Large intestine (tissue), 3 donors: ENCODE results near the gene MALT1. TPM values are rescaled to one million over a fixed set of nuclear protein-coding genes. Genes with fewer than 3 reads are reported as not detected.

Source experiments
- DNase-seq, 2 donors: peaks; one replicate each; pipeline versions ENCODE4 v3.0.0 to v3.0.0-alpha.2; 2013
- H3K27ac ChIP-seq: one replicate; pipeline ENCODE4 v1.5.1; 2013; ENCODE audit warnings: low read length
- H3K27me3 ChIP-seq: 2 replicates; pipeline ENCODE4 v1.6.1; 2013; ENCODE audit warnings: low read length; ENCODE audit not compliant: control insufficient read depth, insufficient read depth
- H3K36me3 ChIP-seq: 2 replicates; pipeline ENCODE4 v1.6.1; 2013; ENCODE audit warnings: low read length; ENCODE audit not compliant: control insufficient read depth, insufficient read depth
- H3K4me1 ChIP-seq: one replicate; pipeline ENCODE4 v1.6.1; 2013; ENCODE audit warnings: low read length; ENCODE audit not compliant: control insufficient read depth, insufficient read depth
- H3K4me3 ChIP-seq: one replicate; pipeline ENCODE4 v1.5.1; 2013; ENCODE audit warnings: low read length
- H3K9me3 ChIP-seq: one replicate; pipeline ENCODE4 v1.6.1; 2013; ENCODE audit warnings: mild to moderate bottlenecking, low read depth, low read length, moderate library complexity; ENCODE audit not compliant: control insufficient read depth
- WGBS: methylation state at CpG from one replicate; pipeline ENCODE4 v1.1.5; 2013; ENCODE audit warnings: low lambda C conversion rate; ENCODE audit not compliant: insufficient coverage; 5-methylcytosine and 5-hydroxymethylcytosine counted together
- polyA plus RNA-seq: library from polyadenylated mRNA; unstranded; fragments of 120-200 nt; gene quantifications from one replicate; pipeline ENCODE4 v1.2.1, GENCODE V29; 2013

Gene MALT1
- polyA plus RNA-seq, 1 donor = 25.4 TPM

- no CpG with 5 or more reads among the region's 4 CpGs for WGBS
- H3K4me1 ChIP-seq = no peaks in the 10 kb centered on the region
- H3K4me3 ChIP-seq = no peak overlapping the region
- H3K27ac ChIP-seq = no peak overlapping the region
- H3K36me3 ChIP-seq = no peaks in the 10 kb centered on the region
- no peaks in the 10 kb centered on the region for H3K9me3 ChIP-seq
- no peaks in the 10 kb centered on the region for H3K27me3 ChIP-seq
- DNase-seq = no peak
Observed at GRCh38 chr18:58800582-58800981, 129.3 kb downstream of the MALT1 start.

GRCh38 chr18:58802959-58803358, 131.7 kb downstream of the MALT1 start:
- no peak for DNase-seq
- Histone ChIP-seq H3K27me3 (no peaks in the 10 kb centered on the region), H3K4me1 (no peaks in the 10 kb centered on the region), H3K27ac (no peak overlapping the region), H3K9me3 (no peaks in the 10 kb centered on the region), H3K4me3 (no peak overlapping the region), H3K36me3 (no peaks in the 10 kb centered on the region)
- WGBS = no CpG with 5 or more reads among the region's 5 CpGs

DNA sequence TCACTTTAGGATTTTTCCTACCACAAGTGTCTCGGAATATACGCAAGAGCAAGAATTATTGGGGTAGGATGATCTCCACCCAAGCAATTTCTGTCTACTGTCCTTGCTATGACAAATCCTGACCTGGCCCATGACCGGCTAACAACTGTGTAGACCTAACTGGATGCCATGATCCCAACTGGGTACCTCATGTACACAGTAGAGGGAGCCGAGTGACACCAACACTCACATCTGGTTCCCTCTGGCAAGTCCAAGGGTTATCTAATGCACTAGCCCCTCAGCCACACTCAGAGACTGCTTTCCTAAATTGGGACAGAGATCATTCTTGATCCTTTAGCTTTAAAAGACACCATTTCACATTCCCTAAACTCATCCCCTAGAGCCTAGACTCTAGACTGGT, 132.7 kb downstream of the MALT1 start:
- H3K4me1 ChIP-seq = no peaks in the 10 kb centered on the region
- no CpG with 5 or more reads among the region's 4 CpGs for WGBS
- no peak overlapping the region for H3K27ac ChIP-seq
- no peaks in the 10 kb centered on the region for H3K9me3 ChIP-seq
- no peaks in the 10 kb centered on the region for H3K36me3 ChIP-seq
- no peak overlapping the region for H3K4me3 ChIP-seq
- no peaks in the 10 kb centered on the region for H3K27me3 ChIP-seq
- no peak for DNase-seq

Other genes with a start within 250 kb of the MALT1 start
- gene ALPK2, start 42.4 kb upstream of the MALT1 start, polyA plus RNA-seq = 0.36 TPM
- gene ZNF532, start 193.4 kb downstream of the MALT1 start, polyA plus RNA-seq = 36.6 TPM